SK-N-SH treated with all-trans-retinoic acid at 6 μM for 48 hours (cell line): ENCODE data around the gene PGAP6.

Experiments used
- ATAC-seq: fragments of 200-7000 bp; cut with Tn5 transposase; 3 replicates; pipeline ENCODE4 v1.9.1; 2020; ENCODE audit warnings: mild to moderate bottlenecking, moderate library complexity
- BACH2 ChIP-seq: fragments of 250-450 bp; sonication (Bioruptor Pico); IDR thresholded peaks from 2 replicates; pipeline ENCODE4 v1.9.0; 2021; ENCODE audit warnings: mild to moderate bottlenecking, borderline replicate concordance
- CREB5 ChIP-seq: fragments of 250-450 bp; sonication (Bioruptor Pico); IDR thresholded peaks from 2 replicates; pipeline ENCODE4 v1.5.1; 2020; ENCODE audit warnings: low read depth, mild to moderate bottlenecking, moderate library complexity
- CSDC2 ChIP-seq: fragments of 250-450 bp; sonication (Bioruptor Pico); IDR thresholded peaks from 2 replicates; pipeline ENCODE4 v1.5.0; 2020; ENCODE audit warnings: mild to moderate bottlenecking, moderate library complexity
- CSRNP3 ChIP-seq: fragments of 250-450 bp; sonication (Bioruptor Pico); IDR thresholded peaks from 2 replicates; pipeline ENCODE4 v1.5.1; 2021; ENCODE audit warnings: mild to moderate bottlenecking, moderate library complexity
- ESRRG ChIP-seq: fragments of 250-450 bp; sonication (Bioruptor Pico); IDR thresholded peaks from 2 replicates; pipeline ENCODE4 v1.6.1; 2021; ENCODE audit warnings: mild to moderate bottlenecking
- GLIS3 ChIP-seq: fragments of 250-450 bp; sonication (Bioruptor Pico); IDR thresholded peaks from 2 replicates; pipeline ENCODE4 v1.5.0; 2020; ENCODE audit warnings: mild to moderate bottlenecking, moderate library complexity
- ISL1 ChIP-seq: fragments of 250-450 bp; sonication (Bioruptor Pico); IDR thresholded peaks from 2 replicates; pipeline ENCODE4 v2.1.2; 2022; ENCODE audit warnings: mild to moderate bottlenecking, moderate library complexity
- OSR1 ChIP-seq: fragments of 250-450 bp; sonication (Bioruptor Pico); IDR thresholded peaks from 2 replicates; pipeline ENCODE4 v1.8.0; 2022; ENCODE audit warnings: moderate library complexity, mild to moderate bottlenecking, inconsistent platforms
- PATZ1 ChIP-seq: fragments of 250-450 bp; sonication (Bioruptor Pico); IDR thresholded peaks from 2 replicates; pipeline ENCODE4 v1.8.0; 2020; ENCODE audit warnings: mild to moderate bottlenecking, moderate library complexity, borderline replicate concordance
- POU6F1 ChIP-seq: fragments of 250-450 bp; sonication (Bioruptor Pico); IDR thresholded peaks from 2 replicates; pipeline ENCODE4 v1.8.0; 2021; ENCODE audit warnings: low read depth, mild to moderate bottlenecking, moderate library complexity, borderline replicate concordance
- PPARA ChIP-seq: fragments of 250-450 bp; sonication (Bioruptor Pico); IDR thresholded peaks from 2 replicates; pipeline ENCODE4 v1.5.0; 2020; ENCODE audit warnings: mild to moderate bottlenecking, borderline replicate concordance
- RARB ChIP-seq: fragments of 250-450 bp; sonication (Bioruptor Pico); IDR thresholded peaks from 2 replicates; pipeline ENCODE4 v1.8.0; 2021; ENCODE audit warnings: mild to moderate bottlenecking, moderate library complexity
- SNAI2 ChIP-seq: fragments of 250-450 bp; sonication (Bioruptor Pico); IDR thresholded peaks from 2 replicates; pipeline ENCODE4 v1.5.0; 2020; ENCODE audit warnings: mild to moderate bottlenecking, moderate library complexity
- TCF4 ChIP-seq: fragments of 250-450 bp; sonication (Bioruptor Pico); IDR thresholded peaks from 2 replicates; pipeline ENCODE4 v1.8.0; 2021; ENCODE audit warnings: mild to moderate bottlenecking, moderate library complexity, borderline replicate concordance
- TOX ChIP-seq: fragments of 250-450 bp; sonication (Bioruptor Pico); IDR thresholded peaks from 2 replicates; pipeline ENCODE4 v1.8.0; 2021; ENCODE audit warnings: mild to moderate bottlenecking, moderate library complexity, borderline replicate concordance
- TSHZ2 ChIP-seq: fragments of 250-450 bp; sonication (Bioruptor Pico); IDR thresholded peaks from 2 replicates; pipeline ENCODE4 v1.5.0; 2020; ENCODE audit warnings: mild to moderate bottlenecking, moderate library complexity
- ZC3H10 ChIP-seq: fragments of 250-450 bp; sonication (Bioruptor Pico); IDR thresholded peaks from 2 replicates; pipeline ENCODE4 v1.5.1; 2021; ENCODE audit warnings: mild to moderate bottlenecking, moderate library complexity
- ZFP3 ChIP-seq: fragments of 250-450 bp; sonication (Bioruptor Pico); IDR thresholded peaks from 2 replicates; pipeline ENCODE4 v1.5.0; 2020; ENCODE audit warnings: mild to moderate bottlenecking, moderate library complexity
- ZFP30 ChIP-seq: fragments of 450-650 bp; formaldehyde crosslinking; IDR thresholded peaks from 2 replicates; pipeline ENCODE4 v1.5.0; 2022; ENCODE audit warnings: mild to moderate bottlenecking, moderate library complexity
- ZNF70 ChIP-seq: fragments of 450-650 bp; formaldehyde crosslinking; IDR thresholded peaks from 2 replicates; pipeline ENCODE4 v1.5.0; 2020; ENCODE audit warnings: mild to moderate bottlenecking, moderate library complexity
- ZNF8 ChIP-seq: fragments of 450-650 bp; formaldehyde crosslinking; IDR thresholded peaks from 2 replicates; pipeline ENCODE4 v1.5.0; 2020; ENCODE audit warnings: mild to moderate bottlenecking, moderate library complexity

The PGAP6 gene

GRCh38 chr16:372302-372983 lies 9.3 kb downstream of the PGAP6 start:
- TF ChIP-seq OSR1: no peak
- no peak for TF ChIP-seq ZFP30
- no peak for TF ChIP-seq SNAI2
- no peak for TF ChIP-seq POU6F1 (CRISPR knock-in tag)
- TF ChIP-seq BACH2: no peak
- no peak for TF ChIP-seq CSRNP3 (CRISPR knock-in tag)
- no peak for ATAC-seq

- no peak for TF ChIP-seq SNAI2
- no peak for TF ChIP-seq ZFP3 (CRISPR knock-in tag)
- TF ChIP-seq ZC3H10 (CRISPR knock-in tag): no peak
- ATAC-seq: no peak
These were observed 10.1 kb downstream of the PGAP6 start for GRCh38 chr16:371515-372301.

- no peak for TF ChIP-seq ZC3H10 (CRISPR knock-in tag)
- no peak for TF ChIP-seq ISL1 (CRISPR knock-in tag)
- no peak for TF ChIP-seq CREB5
- no peak for TF ChIP-seq ZNF70 (CRISPR knock-in tag)
- no peak for TF ChIP-seq ESRRG (CRISPR knock-in tag)
- TF ChIP-seq GLIS3 (CRISPR knock-in tag): no peak
- peak; percentile 3; the same call in 2 of the 3 replicates for ATAC-seq
These were observed 10.7 kb downstream of the PGAP6 start for GRCh38 chr16:370979-371514.

- peak; percentile 96 for ATAC-seq
- TF ChIP-seq PPARA (CRISPR knock-in tag) (no peak), ZFP30 (no peak), PATZ1 (CRISPR knock-in tag) (no peak; the same call in 1 of the 2 replicates), ESRRG (CRISPR knock-in tag) (no peak), RARB (CRISPR knock-in tag) (no peak), CSDC2 (no peak), OSR1 (no peak), ZNF8 (no peak), TSHZ2 (CRISPR knock-in tag) (no peak), SNAI2 (no peak), ZFP3 (CRISPR knock-in tag) (no peak), ZNF70 (CRISPR knock-in tag) (no peak), CSRNP3 (CRISPR knock-in tag) (no peak), TOX (CRISPR knock-in tag) (no peak), TCF4 (CRISPR knock-in tag) (no peak)
- TF ChIP-seq, all 23 proteins: peak for 0
These were observed 11.3 kb downstream of the PGAP6 start, which contains the start of gene MRPL28 for GRCh38 chr16:370443-370842. Gene MRPL28 (minus strand): TSS chr16:370538. CDS start chr16:370218, 320 bp downstream.
